Cardiac septum (tissue), 1 donor: ENCODE measurements around the gene IGF1R. TPM values are rescaled to one million over a fixed set of nuclear protein-coding genes. Genes with fewer than 3 reads are reported as not detected.

Source experiments
- DNase-seq: peaks from one replicate; pipeline ENCODE4 v3.0.0-alpha.2; 2020; ENCODE audit warnings: low spot score
- intact Hi-C: fragments of 100-400 bp; cut with DNase I; formaldehyde crosslinking; loops from one replicate; pipeline ENCODE4 v1.14.0; 2022
- total RNA-seq: library from RNA; stranded (reverse); fragmentation: NEBNext Ultra II Directional; extraction: Animal tissue kit (Norgen Biotek cat#: 25700); gene quantifications from one replicate; pipeline ENCODE4 v1.2.1, GENCODE V29; 2021
- donor health status: DM: no; HTN: no; CAD: no.

Gene IGF1R
- total RNA-seq, 1 donor from 2014 or later = 57.2 TPM

GRCh38 chr15:98834976-98835375 lies 186.6 kb downstream of the IGF1R start:
- intact Hi-C loops = no loop called here
- DNase-seq = no peak

- intact Hi-C loops = no loop called here
- no peak for DNase-seq
Observed at GRCh38 chr15:98835876-98836275, 187.5 kb downstream of the IGF1R start.

- intact Hi-C loops = no loop called here
- DNase-seq = no peak
Observed at GRCh38 chr15:98838387-98839259, 190.3 kb downstream of the IGF1R start.

- intact Hi-C loops = no loop called here
- no peak for DNase-seq
Observed at GRCh38 chr15:98840053-98840452, 191.7 kb downstream of the IGF1R start.

GRCh38 chr15:98841419-98841970 lies 193.2 kb downstream of the IGF1R start:
- no peak for DNase-seq
- intact Hi-C loops = no loop called here

- intact Hi-C loops = no loop called here
- DNase-seq = no peak
Observed at GRCh38 chr15:98842192-98842972, 194.0 kb downstream of the IGF1R start.

- intact Hi-C loops = no loop called here
- no peak for DNase-seq
Observed at GRCh38 chr15:98842973-98843285, 194.6 kb downstream of the IGF1R start.

GRCh38 chr15:98843844-98844243 lies 195.5 kb downstream of the IGF1R start:
- no peak for DNase-seq
- intact Hi-C loops = no loop called here

GRCh38 chr15:98844261-98844660 lies 195.9 kb downstream of the IGF1R start:
- intact Hi-C loops = no loop called here
- DNase-seq = no peak

- no peak for DNase-seq
- intact Hi-C loops = no loop called here
Observed at GRCh38 chr15:98845138-98845884, 197.0 kb downstream of the IGF1R start.

GRCh38 chr15:98850961-98851572 lies 202.7 kb downstream of the IGF1R start:
- intact Hi-C loops = no loop called here

GRCh38 chr15:98853161-98853560 lies 204.8 kb downstream of the IGF1R start:
- peak; percentile 94 for DNase-seq
- intact Hi-C loops = loop anchor here (1.0 kb wide), 1 partner anchor 205 kb away; no protein-coding TSS in a partner anchor

More at GRCh38 chr15:98850961-98851572, 202.7 kb downstream of the IGF1R start:
- DNase-seq = peak; percentile 92

- intact Hi-C loops = loop anchor here (1.0 kb wide), 1 partner anchor 204 kb away; no protein-coding TSS in a partner anchor
- no peak for DNase-seq
Observed at GRCh38 chr15:98853617-98854420, 205.5 kb downstream of the IGF1R start.

- intact Hi-C loops = no loop called here
- no peak for DNase-seq
Observed at GRCh38 chr15:98854496-98854895, 206.2 kb downstream of the IGF1R start.

- intact Hi-C loops = no loop called here
- no peak for DNase-seq
Observed at GRCh38 chr15:98855067-98855814, 206.9 kb downstream of the IGF1R start.

- intact Hi-C loops = no loop called here
- no peak for DNase-seq
Observed at GRCh38 chr15:98855815-98856531, 207.6 kb downstream of the IGF1R start.

- no peak for DNase-seq
- intact Hi-C loops = no loop called here
Observed at GRCh38 chr15:98856532-98856907, 208.2 kb downstream of the IGF1R start.
